ENCODE results near the gene TBC1D30.

TBC1D30 gene

DNA sequence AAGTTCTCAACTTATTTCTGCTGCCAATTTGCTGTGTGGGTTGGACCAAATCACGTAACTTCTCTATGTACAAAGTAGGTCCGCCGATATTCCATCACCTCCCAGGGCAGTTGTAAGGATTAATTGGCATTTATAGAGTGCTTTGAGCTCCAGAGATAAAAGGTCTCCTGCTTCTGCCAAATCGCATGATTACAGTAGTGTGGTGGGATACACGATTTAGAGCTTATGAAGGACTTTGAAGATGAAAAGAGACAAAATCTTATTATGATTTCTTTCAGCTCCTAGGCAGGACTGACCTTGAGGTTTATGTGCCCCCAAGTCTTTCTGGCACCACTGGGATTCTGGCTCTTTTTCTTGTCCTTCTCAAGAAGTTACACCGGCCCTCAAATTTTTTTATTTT, 84.7 kb downstream of the TBC1D30 start:
- ATAC-seq: no peak
- TF ChIP-seq TOX (CRISPR knock-in tag; IDR thresholded peaks at IDR 0.05; ENCODE audit: borderline replicate concordance): no peak
- no peak for TF ChIP-seq ZNF8 (CRISPR knock-in tag; IDR thresholded peaks at IDR 0.05)
- no peak for TF ChIP-seq ISL1 (CRISPR knock-in tag; IDR thresholded peaks at IDR 0.05)
- no peak for TF ChIP-seq ZFP30 (CRISPR knock-in tag; IDR thresholded peaks at IDR 0.05)
- no peak for TF ChIP-seq ZFP3 (CRISPR knock-in tag; IDR thresholded peaks at IDR 0.05)
- no peak for TF ChIP-seq GLIS3 (CRISPR knock-in tag; IDR thresholded peaks at IDR 0.05)
- TF ChIP-seq ARNTL (CRISPR knock-in tag; IDR thresholded peaks at IDR 0.05; ENCODE audit: borderline replicate concordance, low read depth): no peak
- no peak for TF ChIP-seq SNAI2 (CRISPR knock-in tag; IDR thresholded peaks at IDR 0.05)
- TF ChIP-seq RARB (CRISPR knock-in tag; IDR thresholded peaks at IDR 0.05): no peak
- TF ChIP-seq, protein P1, sequence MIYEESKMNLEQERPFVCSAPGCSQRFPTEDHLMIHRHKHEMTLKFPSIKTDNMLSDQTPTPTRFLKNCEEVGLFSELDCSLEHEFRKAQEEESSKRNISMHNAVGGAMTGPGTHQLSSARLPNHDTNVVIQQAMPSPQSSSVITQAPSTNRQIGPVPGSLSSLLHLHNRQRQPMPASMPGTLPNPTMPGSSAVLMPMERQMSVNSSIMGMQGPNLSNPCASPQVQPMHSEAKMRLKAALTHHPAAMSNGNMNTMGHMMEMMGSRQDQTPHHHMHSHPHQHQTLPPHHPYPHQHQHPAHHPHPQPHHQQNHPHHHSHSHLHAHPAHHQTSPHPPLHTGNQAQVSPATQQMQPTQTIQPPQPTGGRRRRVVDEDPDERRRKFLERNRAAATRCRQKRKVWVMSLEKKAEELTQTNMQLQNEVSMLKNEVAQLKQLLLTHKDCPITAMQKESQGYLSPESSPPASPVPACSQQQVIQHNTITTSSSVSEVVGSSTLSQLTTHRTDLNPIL (CRISPR knock-in tag; IDR thresholded peaks at IDR 0.05; ENCODE audit: low read depth): no peak
- no peak for TF ChIP-seq ZNF565 (CRISPR knock-in tag; conservative IDR thresholded peaks at IDR 0.05; ENCODE audit: low read depth)
- TF ChIP-seq, protein P2, sequence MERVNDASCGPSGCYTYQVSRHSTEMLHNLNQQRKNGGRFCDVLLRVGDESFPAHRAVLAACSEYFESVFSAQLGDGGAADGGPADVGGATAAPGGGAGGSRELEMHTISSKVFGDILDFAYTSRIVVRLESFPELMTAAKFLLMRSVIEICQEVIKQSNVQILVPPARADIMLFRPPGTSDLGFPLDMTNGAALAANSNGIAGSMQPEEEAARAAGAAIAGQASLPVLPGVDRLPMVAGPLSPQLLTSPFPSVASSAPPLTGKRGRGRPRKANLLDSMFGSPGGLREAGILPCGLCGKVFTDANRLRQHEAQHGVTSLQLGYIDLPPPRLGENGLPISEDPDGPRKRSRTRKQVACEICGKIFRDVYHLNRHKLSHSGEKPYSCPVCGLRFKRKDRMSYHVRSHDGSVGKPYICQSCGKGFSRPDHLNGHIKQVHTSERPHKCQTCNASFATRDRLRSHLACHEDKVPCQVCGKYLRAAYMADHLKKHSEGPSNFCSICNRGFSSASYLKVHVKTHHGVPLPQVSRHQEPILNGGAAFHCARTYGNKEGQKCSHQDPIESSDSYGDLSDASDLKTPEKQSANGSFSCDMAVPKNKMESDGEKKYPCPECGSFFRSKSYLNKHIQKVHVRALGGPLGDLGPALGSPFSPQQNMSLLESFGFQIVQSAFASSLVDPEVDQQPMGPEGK (CRISPR knock-in tag; IDR thresholded peaks at IDR 0.05; ENCODE audit: borderline replicate concordance): no peak
- TF ChIP-seq BACH2 (CRISPR knock-in tag; IDR thresholded peaks at IDR 0.05; ENCODE audit: borderline replicate concordance): no peak
- TF ChIP-seq, protein P3, sequence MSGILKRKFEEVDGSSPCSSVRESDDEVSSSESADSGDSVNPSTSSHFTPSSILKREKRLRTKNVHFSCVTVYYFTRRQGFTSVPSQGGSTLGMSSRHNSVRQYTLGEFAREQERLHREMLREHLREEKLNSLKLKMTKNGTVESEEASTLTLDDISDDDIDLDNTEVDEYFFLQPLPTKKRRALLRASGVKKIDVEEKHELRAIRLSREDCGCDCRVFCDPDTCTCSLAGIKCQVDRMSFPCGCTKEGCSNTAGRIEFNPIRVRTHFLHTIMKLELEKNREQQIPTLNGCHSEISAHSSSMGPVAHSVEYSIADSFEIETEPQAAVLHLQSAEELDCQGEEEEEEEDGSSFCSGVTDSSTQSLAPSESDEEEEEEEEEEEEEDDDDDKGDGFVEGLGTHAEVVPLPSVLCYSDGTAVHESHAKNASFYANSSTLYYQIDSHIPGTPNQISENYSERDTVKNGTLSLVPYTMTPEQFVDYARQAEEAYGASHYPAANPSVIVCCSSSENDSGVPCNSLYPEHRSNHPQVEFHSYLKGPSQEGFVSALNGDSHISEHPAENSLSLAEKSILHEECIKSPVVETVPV (CRISPR knock-in tag; IDR thresholded peaks at IDR 0.05): no peak
- TF ChIP-seq PPARA (CRISPR knock-in tag; IDR thresholded peaks at IDR 0.05; ENCODE audit: borderline replicate concordance): no peak
- TF ChIP-seq TCF4 (CRISPR knock-in tag; IDR thresholded peaks at IDR 0.05; ENCODE audit: borderline replicate concordance): no peak
- TF ChIP-seq, protein P4, sequence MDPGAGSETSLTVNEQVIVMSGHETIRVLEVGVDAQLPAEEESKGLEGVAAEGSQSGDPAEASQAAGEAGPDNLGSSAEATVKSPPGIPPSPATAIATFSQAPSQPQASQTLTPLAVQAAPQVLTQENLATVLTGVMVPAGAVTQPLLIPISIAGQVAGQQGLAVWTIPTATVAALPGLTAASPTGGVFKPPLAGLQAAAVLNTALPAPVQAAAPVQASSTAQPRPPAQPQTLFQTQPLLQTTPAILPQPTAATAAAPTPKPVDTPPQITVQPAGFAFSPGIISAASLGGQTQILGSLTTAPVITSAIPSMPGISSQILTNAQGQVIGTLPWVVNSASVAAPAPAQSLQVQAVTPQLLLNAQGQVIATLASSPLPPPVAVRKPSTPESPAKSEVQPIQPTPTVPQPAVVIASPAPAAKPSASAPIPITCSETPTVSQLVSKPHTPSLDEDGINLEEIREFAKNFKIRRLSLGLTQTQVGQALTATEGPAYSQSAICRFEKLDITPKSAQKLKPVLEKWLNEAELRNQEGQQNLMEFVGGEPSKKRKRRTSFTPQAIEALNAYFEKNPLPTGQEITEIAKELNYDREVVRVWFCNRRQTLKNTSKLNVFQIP (CRISPR knock-in tag; IDR thresholded peaks at IDR 0.05; ENCODE audit: borderline replicate concordance, low read depth): no peak
- TF ChIP-seq ESRRG (CRISPR knock-in tag; IDR thresholded peaks at IDR 0.05): no peak

DNA sequence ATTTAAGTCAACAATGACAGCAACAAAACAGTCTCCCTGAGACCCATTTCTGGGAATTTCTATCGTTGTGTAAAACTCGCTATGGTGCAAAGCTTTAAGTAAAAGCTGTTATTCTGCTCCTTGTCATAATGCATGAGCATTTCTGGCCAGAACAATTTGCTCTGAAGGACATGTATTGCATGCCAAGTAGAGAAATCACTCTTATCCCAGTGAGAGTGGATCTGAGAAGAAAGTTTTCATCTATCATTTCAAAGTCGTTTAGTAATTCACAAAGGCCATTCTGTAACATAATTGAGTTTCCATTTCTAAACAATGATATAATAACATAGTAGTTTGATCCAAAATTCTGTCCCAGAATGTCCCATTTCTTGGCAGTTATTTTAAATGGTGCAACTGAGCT, 86.6 kb downstream of the TBC1D30 start:
- no peak for ATAC-seq

More for the DNA sequence above, 86.6 kb downstream of the TBC1D30 start:
- TF ChIP-seq ZNF565 (CRISPR knock-in tag; conservative IDR thresholded peaks at IDR 0.05; ENCODE audit: low read depth): no peak
- TF ChIP-seq, protein P1 (CRISPR knock-in tag; IDR thresholded peaks at IDR 0.05; ENCODE audit: low read depth): no peak
- no peak for TF ChIP-seq ZFP3 (CRISPR knock-in tag; IDR thresholded peaks at IDR 0.05)
- no peak for TF ChIP-seq ARNTL (CRISPR knock-in tag; IDR thresholded peaks at IDR 0.05; ENCODE audit: borderline replicate concordance, low read depth)
- TF ChIP-seq RARB (CRISPR knock-in tag; IDR thresholded peaks at IDR 0.05): no peak
- TF ChIP-seq PPARA (CRISPR knock-in tag; IDR thresholded peaks at IDR 0.05; ENCODE audit: borderline replicate concordance): no peak
- no peak for TF ChIP-seq GLIS3 (CRISPR knock-in tag; IDR thresholded peaks at IDR 0.05)
- TF ChIP-seq CSDC2 (CRISPR knock-in tag; IDR thresholded peaks at IDR 0.05): no peak
- no peak for TF ChIP-seq ZNF70 (CRISPR knock-in tag; IDR thresholded peaks at IDR 0.05)
- TF ChIP-seq, protein P3 (CRISPR knock-in tag; IDR thresholded peaks at IDR 0.05): no peak
- TF ChIP-seq, protein P4 (CRISPR knock-in tag; IDR thresholded peaks at IDR 0.05; ENCODE audit: borderline replicate concordance, low read depth): no peak
- no peak for TF ChIP-seq ZFP30 (CRISPR knock-in tag; IDR thresholded peaks at IDR 0.05)
- TF ChIP-seq ZC3H10 (CRISPR knock-in tag; IDR thresholded peaks at IDR 0.05): no peak
- no peak for TF ChIP-seq BACH2 (CRISPR knock-in tag; IDR thresholded peaks at IDR 0.05; ENCODE audit: borderline replicate concordance)
- TF ChIP-seq TCF4 (CRISPR knock-in tag; IDR thresholded peaks at IDR 0.05; ENCODE audit: borderline replicate concordance): no peak
- TF ChIP-seq ISL1 (CRISPR knock-in tag; IDR thresholded peaks at IDR 0.05): no peak
